GM21360 (cell line): ENCODE results near the gene NDUFV3.
"Not testable (repeated sequence)": the region's sequence is repeated elsewhere in the genome, so short reads cannot be mapped to it uniquely, and the experiment has no call there.

Experiments used
- ATAC-seq: cut with Tn5 transposase; IDR thresholded peaks from one replicate; pipeline ENCODE4 v1.9.1; 2021; ENCODE audit warnings: mild to moderate bottlenecking, moderate library complexity; ENCODE audit not compliant: unreplicated experiment

The NDUFV3 gene

DNA sequence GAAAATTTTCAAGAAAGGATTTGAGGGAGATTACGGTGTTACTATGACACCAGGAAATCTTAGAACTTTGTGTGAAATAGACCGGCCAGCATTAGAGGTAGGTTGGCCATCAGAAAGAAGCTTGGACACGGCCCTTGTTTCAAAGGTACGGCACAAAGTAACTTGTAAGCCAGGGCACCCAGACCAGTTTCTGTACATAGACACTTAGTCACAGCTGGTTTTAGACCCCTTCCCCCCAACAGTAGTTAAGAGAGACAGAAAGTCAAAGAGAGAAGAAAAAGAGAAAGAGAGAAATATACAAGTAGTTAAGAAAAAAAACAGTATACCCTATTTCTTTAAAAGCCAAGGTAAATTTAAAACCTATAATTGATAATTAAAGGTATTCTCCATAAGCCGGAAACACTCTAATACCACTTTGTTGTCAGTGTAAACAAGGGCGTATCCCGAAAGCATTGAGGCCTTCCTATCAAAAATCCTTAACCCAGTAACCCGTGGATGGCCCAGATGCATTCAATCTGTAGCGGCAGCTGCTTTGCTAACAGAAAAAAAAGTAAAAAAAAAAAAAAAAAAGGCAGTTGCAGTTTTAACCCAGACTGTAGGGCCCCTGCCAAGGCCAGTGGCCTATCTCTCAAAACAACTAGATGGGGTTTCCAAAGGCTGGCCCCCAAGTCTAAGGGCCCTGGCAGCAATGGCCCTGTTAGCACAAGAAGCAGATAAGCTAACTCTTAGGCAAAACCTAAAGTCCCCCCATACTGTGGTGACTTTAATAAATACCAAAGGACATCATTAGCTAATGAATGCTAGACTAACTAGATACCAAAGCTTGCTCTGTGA lies 40.2 kb downstream of the NDUFV3 start:
- not testable (repeated sequence) for ATAC-seq

DNA sequence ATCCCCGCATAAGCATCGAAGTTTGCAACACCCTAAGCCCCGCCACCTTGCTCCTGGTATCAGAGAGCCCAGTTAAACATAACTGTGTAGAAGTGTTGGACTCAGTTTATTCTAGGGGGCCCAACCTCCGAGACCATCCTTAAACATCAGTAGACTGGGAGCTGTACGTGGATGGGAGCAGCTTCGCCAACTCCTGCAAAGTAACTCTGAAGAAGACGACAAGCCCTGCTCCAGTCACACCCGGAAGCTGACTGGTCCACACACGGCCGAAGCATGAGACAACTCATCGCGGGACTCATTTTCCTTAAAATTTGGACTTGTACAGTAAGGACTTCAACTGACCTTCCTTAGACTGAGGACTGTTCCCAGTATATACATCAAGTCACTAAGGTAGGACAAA lies 40.9 kb downstream of the NDUFV3 start:
- ATAC-seq: not testable (repeated sequence)

DNA sequence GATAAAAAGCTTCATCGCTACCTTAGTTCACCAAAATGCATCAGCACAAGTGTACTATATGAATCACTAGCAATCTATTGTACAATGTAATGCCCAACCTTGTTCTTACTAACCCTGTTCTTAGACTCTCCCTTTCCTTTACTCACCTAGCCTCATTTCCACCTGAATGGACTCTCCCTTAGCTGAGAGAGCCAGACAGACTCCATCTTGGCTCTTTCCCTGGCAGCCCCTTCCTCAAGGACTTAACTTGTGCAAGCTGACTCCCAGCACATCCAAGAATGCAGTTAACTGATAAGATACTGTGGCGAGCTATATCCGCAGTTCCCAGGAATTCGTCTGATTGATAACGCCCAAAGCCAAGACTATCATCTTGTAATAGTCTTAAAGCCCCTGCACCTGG lies 43.3 kb downstream of the NDUFV3 start:
- ATAC-seq: not testable (repeated sequence)

DNA sequence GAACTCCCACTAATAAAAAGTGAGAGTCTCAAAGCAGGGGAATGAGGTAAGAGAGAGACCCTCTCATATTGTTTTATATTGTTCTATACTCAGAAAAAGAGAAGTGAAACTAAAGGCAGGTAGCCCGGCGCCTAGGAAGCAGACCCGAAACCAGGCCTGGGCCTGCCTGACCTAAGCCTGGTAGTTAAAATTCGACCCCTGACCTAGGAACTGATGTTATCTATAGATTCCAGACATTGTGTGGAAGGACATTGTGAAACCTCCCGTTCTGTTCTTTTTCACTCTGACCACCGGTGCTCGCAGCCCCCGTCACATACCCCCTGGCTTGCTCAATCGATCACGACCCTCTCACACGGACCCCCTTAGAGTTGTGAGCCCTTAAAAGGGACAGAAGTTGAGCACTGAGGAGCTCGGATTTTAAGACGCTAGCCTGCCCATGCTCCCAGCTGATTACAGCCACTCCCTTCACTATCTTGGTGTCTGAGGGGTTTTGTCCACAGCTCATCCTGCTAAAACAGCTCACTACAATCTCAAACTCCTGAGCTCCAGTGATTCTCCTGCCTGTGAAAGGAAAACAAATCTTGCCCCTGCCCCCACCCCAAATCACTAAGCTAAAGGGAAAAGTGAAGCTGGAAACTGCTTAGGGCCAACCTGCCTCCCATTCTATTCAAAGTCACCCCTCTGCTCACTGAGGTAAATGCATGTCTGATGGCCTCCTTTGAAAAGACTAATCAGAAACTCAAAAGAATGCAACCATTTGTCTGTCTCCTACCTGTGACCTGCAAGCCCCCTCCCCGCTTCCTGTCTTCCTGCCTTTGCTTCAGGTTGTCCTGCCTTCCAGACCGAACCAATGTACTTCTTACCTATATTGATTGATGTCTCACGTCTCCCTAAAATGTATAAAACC lies 44.2 kb downstream of the NDUFV3 start:
- not testable (repeated sequence) for ATAC-seq

DNA sequence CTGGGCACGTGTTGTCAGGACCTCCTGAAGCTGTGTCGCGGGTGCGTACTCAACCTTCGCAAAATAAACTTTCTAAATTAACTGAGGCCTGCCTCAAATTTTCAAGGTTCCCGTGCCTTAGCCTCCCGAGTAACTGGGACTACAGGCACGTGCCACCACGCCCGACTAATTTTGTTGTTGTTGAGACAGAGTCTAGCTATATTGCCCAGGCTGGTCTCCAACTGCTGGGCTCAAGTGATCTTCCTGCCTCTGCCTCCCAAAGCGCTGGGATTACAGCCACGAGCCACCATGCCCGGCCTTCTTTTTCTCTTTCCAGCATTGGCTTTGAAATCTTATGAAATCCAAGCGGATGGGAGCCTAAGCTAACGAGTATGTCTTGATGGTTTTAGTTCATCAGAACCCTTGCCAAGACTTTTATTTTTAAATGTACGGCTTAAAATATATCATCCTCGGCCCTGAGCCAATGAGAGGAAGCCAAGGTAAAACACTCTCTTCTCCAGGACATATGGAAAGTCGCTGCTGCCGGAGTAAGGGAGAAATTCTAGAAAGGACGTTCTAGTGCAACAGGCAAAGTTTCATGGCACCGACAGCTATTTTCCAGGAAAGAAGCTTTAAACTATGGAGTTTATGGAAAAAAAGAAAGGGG lies 45.0 kb downstream of the NDUFV3 start:
- ATAC-seq: no peak

DNA sequence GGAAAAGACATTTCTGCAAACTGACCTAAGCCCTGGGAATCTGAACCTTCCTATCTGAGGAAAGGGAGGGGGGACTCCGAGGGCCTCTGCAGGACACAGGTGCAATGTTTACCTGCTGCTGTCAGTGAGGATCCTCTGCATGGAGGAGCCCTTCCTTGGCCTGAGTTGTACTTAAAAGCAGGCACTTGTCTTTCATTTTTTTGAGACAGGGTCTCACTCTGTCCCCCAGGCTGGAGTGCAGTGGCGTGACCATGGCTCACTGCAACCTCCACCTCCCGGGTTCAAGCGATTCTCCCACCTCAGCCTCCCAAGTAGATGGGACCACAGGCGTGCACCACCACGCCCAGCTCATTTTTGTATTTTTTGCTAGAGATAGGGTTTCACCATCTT lies 45.5 kb downstream of the NDUFV3 start:
- not testable (repeated sequence) for ATAC-seq

DNA sequence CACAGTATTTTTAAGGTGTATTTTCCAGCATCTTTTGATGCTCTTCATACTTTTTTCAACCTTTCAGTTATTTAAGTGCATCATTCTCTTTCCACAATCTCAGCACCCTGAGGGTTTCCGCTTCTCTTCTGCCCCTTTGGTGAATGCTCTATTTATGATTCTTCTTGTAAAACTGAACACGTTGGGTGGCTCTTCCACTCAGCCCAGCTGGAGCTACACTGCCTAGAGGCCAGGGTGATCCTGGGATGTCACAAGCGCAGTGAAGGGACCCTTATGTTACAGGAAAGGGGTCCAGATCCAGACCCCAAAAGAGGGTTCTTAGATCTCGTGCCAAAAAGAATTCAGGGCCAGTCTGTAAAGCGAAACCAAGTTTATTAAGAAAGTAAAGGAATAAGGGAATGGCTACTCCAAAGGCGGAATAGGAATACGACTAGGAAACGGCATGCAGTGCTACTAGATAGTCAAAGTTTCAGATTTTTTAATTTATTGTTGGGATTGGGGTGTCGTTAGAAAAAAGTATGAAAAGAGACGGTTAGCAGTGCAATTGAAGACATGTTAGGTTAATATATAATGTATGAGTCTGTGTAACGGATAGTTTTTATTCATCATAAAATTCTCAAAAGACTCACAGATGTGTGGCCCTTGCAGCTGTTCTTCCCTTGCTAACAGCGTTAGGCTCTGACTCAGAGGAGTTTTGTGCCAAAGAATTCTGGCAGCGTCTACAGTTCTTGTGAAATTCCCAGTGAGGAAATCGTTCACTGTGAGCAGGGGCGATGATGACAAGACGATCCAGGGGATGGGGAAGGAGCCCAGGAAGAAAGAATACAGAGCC lies 46.7 kb downstream of the NDUFV3 start:
- ATAC-seq: no peak

DNA sequence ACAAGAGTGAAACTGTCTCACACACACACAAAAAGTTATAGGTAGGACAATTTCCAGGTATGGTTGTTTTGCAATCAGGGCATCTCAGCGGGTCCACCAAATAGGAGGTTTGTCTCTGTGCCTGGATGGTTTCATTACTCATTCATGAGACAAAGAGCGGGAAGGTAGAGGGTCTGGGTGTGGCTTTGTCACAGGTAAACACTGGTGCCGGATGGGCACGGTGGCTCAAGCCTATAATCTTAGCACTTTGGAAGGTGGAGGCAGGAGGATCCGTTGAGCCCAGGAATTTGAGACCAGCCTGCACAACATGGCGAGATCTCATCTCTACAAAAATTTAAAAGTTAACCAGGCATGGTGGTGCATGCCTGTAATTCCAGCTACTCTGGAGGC lies 48.6 kb downstream of the NDUFV3 start:
- ATAC-seq: no peak

DNA sequence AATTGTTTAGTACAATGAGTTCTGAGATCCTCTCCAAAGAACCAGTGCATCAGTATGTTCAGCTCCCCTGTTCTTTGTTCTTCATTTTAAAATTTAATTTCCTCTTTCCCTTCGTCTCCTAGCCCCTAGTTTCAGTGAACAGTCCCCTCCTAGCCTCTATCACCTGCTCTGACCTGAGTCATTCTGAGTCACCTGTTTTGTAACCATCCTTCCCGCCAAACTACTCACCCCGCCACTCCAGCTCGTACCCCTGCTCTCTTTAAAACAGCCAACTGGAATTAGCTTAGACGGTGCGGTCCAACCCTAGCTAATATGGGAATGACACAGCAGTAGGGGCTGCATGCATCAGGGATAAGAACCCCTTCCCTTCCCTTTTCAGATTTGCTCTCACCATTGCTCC lies 49.1 kb downstream of the NDUFV3 start:
- no peak for ATAC-seq

DNA sequence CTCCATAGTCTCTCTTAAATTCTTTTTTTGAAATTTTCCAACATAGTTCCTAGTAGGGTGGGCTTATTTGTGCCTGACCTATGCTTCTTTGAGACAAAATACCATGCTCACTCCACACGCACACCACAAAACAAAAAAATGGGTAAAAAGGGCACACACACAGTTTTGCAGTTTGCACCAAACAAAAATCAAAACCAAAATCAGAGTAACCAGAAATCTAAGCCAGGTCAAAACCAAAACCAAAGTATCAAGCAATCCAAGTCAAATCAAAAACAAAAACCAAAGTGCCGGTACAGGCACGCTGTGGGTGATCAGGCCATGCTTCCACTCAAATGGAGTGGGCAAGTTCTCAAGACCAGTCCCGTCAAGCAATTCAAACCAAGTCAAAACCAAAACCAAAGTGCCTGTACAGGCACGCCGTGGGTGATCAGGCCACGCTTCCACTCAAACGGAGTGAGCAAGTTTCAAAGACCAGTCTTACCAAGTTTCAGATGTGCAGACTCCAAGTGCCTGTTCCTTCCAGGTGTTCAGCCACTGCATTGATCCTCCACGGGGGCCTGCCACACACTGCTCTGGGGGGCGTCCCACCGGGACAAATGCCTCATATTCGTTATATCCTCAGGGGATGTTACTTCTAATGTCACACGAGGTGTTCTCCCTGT lies 56.1 kb downstream of the NDUFV3 start:
- ATAC-seq: not testable (repeated sequence)

DNA sequence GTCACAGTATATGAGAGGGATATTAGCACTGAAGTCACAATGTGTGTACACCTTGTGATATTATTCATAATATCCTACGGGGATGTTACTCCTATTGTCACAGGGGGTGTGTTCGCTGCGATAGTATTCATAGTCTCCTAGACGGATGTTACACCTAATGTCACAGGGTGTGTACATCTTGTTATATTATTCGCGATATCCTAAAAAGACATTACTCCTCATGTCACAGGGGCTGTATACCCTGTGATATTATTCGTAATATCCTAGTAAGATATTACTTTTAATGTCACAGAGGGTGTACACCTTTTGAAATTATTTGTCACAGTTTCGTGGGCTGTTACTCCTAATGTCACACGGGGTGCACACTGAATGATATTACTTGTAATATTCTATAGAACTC lies 58.1 kb downstream of the NDUFV3 start:
- not testable (repeated sequence) for ATAC-seq

DNA sequence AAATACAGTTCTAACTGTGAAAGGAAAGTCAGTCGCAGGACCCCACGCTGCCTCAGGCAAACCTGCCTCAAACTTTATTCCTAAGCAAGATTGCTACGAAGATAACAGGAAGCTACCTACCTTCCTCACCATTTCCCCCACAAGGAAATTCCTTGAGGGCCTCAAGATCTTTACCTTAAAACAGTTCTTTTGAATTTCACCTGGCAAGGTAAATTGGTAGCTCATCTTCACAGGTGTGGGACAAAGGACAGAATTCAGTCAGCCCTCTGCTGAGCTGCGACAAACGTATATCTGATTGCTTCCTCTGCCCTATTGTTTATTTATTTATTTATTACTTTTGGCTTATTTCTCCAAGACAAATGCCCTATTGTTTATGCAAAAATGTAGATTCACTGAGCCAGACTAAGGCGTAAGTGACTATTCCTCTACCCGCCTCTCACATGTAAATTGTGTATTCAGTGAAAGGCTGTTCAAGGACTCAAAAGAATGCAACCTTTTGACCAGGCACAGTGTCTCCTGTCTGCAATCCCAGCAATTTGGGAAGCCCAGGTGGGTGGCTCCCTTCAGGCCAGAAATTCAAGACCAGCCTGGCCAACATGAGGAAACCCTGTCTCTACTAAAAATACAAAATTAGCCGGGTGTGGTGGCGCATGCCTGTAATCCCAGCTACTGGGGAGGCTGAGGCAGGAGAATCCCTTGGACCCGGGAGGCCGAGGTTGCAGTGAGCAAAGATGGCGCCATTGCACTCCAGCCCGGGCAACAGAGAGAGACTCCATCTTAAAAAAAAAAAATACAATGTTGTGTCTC lies 63.9 kb downstream of the NDUFV3 start:
- ATAC-seq: no peak

DNA sequence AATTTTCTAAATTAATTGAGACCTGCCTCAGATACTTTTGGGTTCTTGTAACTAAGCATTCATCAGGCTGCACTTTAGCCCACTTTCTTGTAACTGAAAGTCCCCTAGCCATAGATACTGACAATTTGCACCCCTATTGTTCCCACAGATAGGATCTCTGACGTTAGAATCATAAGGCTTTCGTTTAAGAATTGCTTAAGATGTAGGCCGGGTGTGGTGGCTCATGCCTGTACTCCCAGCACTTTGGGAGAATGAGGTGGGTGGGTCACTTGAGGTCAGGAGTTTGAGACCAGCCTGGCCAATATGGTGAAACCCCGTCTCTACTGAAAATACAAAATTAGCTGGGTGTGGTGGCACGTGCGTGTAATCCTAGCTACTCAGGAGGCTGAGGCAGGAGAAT lies 65.0 kb downstream of the NDUFV3 start:
- not testable (repeated sequence) for ATAC-seq

DNA sequence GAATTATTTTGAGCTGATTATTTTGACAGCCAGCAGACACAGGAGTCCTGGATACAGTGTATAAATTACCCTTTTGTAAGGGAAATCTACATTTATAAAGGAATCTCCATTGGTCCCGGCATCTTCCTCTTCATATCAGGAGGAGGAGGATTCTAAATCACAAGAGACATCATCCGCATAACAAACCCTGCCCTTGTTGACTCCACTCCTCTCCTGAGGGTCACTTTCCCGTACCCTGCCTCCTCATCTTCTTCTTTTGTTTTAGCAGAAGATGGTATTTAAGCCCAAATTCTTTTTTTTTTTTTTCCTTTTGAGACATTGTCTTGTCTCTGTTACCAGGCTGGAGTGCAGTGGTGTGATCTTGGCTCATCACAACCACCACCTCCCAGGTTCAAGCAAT lies 66.6 kb downstream of the NDUFV3 start:
- ATAC-seq: no peak

DNA sequence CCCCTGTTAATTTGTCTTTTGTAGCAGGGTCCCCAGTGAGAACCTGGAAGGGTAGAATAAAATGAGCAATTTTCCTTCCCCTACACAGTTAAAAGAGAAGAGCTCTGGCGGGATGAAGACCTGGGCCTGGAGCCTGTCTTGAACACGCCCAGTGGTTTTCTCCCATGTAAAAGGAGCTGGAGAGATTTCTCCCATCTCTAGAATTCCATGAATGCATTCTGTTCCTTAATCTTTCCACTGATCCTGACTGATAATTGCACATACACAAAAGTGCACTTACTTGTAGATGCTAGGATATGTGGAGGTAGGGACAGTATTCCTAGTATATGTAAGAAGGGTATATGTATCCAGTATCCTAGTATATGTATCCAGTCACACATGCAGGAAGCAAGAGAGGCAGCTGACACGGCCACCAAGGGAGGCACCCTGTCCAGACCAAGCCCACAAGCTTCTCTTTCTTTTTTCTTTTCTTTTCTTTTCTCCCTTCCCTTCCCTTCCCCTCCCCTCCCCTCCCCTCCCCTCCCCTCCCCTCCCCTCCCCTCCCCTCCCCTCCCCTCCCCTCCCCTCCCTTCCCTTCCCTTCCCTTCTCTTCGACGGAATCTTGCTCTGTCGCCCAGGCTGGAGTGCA lies 69.4 kb downstream of the NDUFV3 start:
- no peak for ATAC-seq
